HG03066 (cell line): ENCODE results near the gene NAA25.

ENCODE experiments used
- ATAC-seq: cut with Tn5 transposase; IDR thresholded peaks from one replicate; pipeline ENCODE4 v1.9.1; 2021; ENCODE audit warnings: low read depth; ENCODE audit not compliant: unreplicated experiment

The NAA25 gene

GRCh38 chr12:111981987-111982386 is 126.6 kb downstream of the NAA25 start:
- ATAC-seq, result no peak

- no peak for ATAC-seq
Observed at GRCh38 chr12:111980598-111980997, 128.0 kb downstream of the NAA25 start.

GRCh38 chr12:111978545-111978944 is 130.0 kb downstream of the NAA25 start:
- ATAC-seq, result no peak

GRCh38 chr12:111976860-111977259 is 131.7 kb downstream of the NAA25 start:
- ATAC-seq, result no peak
